ENCODE measurements around the gene NRXN2.

DNA sequence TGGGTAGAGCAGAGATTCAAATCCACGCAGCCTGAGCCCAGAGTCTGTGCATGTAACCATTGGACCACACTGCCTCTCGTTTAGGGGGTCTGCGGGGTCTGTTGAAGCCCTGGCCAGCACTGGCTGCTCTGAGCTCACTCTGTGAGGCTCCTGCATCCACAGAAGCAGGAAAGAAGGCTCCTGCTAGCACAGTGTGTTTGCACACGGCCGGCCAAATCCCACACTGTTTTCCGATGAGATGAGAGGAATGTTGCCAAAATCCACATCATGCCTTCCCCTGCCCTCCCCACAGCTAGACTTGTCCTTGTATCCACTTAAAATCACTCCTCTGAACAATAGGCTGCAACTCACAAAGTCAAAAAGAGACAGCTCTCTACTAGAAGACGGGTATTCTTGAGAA is 142.6 kb downstream of the NRXN2 start:
- TF ChIP-seq, protein P1, sequence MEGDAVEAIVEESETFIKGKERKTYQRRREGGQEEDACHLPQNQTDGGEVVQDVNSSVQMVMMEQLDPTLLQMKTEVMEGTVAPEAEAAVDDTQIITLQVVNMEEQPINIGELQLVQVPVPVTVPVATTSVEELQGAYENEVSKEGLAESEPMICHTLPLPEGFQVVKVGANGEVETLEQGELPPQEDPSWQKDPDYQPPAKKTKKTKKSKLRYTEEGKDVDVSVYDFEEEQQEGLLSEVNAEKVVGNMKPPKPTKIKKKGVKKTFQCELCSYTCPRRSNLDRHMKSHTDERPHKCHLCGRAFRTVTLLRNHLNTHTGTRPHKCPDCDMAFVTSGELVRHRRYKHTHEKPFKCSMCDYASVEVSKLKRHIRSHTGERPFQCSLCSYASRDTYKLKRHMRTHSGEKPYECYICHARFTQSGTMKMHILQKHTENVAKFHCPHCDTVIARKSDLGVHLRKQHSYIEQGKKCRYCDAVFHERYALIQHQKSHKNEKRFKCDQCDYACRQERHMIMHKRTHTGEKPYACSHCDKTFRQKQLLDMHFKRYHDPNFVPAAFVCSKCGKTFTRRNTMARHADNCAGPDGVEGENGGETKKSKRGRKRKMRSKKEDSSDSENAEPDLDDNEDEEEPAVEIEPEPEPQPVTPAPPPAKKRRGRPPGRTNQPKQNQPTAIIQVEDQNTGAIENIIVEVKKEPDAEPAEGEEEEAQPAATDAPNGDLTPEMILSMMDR (conservative IDR thresholded peaks at IDR 0.05): no peak
- TF ChIP-seq ZFX (IDR thresholded peaks at IDR 0.05): no peak

All from C4-2B (cell line).